Measurements from ENCODE around the gene MED13.
"Not testable (repeated sequence)": the region's sequence is repeated elsewhere in the genome, so short reads cannot be mapped to it uniquely, and the experiment has no call there.

MED13 gene

DNA sequence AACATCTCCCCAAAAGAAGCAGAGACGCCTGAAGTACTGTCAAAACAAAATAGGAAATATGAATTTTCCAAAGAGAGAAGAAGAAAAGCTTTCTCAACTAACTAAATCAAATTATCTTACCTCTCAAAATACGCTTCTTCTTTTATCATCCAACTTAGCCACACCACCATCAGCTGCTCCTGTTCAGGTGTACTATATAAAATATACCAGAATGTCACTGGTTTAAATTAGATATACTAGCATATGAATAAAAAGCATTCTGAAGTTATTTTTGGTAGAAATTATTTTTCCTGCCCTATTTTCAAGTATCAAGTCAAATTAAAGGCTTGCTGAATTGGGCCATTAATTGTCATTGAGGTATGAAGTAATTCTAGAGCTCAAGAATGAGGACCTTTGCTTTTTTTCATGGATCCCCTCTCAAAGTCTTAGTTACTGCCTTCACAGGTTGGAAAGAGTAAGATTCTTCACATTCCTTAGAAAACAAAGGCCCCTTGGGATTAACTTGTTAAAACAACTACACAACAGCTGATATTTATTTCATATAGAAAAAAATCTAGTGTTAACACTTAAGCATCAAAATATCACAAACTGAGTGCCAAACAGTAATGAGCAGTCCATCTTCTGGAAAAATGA, 167.4 kb downstream of the MED13 start:
- no peak for ATAC-seq

DNA sequence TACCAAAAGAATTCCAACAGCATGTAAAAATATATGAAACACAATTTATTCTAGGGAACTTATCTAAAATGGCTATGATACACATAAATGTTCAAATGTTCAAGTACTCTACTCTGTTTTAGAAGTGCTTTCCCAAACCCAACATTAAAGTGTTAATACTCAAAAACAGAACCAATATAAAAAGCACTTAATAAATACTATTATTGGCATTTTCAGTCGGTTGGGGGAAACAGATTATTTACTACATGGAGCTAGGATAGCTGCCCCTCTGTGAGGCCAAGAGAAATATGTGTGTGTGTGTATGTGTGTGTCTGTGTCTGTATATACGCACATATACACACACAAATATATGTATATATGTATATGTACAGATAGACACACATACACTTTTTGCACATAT, 169.7 kb downstream of the MED13 start:
- no peak for ATAC-seq

DNA sequence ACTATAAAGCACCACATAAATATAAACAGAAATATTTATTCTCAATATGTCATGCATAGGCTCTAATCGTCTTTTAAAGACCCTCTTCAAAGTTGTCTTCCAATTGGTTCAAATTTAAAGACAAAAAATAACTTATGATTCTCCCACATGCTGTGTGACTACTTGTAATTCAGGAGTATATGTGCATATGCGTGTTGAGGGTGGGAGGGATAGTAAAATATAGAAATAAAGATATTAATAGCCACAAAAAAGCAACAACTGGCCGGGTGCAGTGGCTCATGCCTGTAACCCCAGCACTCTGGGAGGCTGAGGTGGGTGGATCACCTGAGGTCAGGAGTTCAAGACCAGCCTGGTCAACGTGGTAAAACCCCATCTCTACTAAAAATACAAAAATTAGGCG, 170.8 kb downstream of the MED13 start:
- ATAC-seq: not testable (repeated sequence)

Measured in activated CD4-positive, CD25-positive, alpha-beta regulatory T cell treated with anti-CD3 and anti-CD28 coated beads, Interleukin-2, amount 50 U/mL, for 24 hours (primary cell).